Stimulated activated naive CD4-positive, alpha-beta T cell treated with Interleukin-2 at 50 U/mL for 16 hours (primary cell): ENCODE measurements around the gene ARMC9.

Experiments used
- DNase-seq: peaks from one replicate; lab custom pipeline; 2025; lab: John Stamatoyannopoulos, UW

The ARMC9 gene

DNA sequence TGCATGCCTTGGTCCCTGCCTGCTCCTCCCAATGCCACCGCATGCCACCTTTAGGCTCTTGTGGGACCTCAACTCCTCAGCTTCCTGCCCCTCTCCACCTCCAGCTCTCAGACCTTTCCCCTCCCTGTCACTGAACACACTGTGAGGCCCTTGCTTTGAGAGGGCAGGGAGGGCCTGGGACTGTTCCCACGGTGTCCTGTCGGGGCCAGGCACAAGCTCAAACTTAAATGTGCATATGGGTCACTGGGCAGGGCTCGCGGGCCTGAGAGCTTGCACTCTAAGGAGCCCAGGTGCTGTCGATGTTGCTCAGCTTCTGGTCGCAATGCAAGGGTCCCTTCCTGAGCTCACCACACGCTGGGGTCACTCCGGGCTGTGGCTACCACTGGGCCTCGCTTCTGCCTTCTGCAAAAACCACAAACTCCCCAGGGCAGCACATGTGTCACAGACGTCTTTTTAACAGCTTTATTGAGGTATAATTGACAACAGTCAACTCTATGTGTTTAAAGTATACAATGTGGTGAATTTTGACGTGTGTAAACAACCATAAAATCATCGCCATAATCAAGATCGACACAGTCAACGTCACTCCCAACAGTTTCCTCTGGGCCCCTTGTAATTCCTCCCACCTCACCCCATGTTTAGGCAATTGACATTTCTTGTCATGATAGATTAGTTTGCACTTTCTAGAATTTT lies 185.1 kb downstream of the ARMC9 start:
- DNase-seq, result no peak

DNA sequence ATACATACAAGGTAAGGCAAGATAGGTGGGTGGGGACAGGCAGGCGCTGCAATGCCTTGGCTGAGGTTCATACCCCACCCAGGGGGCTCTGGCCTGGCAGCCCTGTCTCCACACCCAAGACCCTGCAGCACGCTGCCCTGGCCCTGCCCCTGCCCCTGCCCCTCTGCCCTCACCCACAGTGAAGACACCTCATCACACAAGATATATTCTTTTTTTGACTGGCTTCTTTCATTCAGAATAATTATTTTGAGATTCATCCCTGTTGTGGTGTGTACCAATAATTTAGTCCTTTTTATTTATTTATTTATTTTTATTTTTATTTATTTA lies 185.6 kb downstream of the ARMC9 start:
- DNase-seq, result no peak

DNA sequence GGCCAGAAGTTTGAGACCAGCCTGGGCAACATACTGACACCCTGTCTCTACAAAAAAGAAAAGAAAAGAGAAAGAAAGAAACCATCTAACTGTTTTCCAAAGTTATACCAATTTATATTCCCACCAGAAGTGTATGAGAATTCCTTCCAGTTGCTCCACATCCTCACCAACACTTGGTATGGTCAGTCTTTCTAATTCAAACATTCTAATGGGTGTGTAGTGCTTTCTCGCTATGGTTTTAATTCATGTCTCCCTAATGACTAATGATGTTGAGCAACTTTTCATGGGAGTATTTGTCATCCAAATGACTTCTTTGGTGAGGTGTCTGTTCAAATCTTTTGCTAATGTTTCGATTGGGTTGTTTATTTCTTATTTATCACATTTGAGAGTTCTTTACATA lies 186.5 kb downstream of the ARMC9 start:
- DNase-seq, result no peak

DNA sequence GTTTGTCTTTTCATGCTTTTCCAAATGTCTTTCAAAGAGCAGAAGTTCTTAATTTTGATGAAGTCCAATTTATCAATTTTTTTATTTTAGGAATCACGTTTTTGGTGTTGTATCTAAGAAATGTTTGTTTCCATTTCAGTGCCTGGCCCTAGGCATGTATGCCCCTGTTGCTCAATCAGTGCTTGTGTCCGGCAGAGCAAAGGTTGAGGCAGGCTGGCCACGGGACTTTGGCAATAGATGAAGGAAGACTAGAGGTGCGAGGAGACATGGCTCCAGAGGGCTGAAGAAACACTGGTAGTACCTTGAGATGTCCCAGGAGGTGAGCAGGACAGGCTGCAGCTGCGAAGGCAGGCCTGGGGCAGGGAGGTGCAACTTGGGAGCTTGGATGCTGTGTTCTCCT lies 187.0 kb downstream of the ARMC9 start:
- no peak for DNase-seq

DNA sequence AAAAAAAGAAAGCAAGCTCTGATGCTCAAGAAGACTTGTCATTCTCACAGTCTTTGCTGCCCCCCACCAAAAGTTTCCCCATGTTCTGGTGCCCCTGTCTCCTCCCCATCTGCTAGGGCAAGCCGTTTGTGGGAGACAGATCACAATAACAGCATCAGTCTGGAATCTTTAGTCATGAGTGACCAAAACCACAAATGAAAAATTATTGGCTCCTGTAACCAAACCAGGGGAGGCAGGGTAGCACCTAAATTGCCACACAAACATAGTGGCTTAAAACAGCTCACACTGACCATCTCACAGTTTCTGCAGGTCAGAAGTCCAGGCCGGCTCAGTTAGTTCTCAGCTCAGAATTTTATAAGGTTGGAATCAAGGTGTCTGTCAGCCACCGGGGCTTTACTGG lies 188.0 kb downstream of the ARMC9 start:
- DNase-seq, result no peak

DNA sequence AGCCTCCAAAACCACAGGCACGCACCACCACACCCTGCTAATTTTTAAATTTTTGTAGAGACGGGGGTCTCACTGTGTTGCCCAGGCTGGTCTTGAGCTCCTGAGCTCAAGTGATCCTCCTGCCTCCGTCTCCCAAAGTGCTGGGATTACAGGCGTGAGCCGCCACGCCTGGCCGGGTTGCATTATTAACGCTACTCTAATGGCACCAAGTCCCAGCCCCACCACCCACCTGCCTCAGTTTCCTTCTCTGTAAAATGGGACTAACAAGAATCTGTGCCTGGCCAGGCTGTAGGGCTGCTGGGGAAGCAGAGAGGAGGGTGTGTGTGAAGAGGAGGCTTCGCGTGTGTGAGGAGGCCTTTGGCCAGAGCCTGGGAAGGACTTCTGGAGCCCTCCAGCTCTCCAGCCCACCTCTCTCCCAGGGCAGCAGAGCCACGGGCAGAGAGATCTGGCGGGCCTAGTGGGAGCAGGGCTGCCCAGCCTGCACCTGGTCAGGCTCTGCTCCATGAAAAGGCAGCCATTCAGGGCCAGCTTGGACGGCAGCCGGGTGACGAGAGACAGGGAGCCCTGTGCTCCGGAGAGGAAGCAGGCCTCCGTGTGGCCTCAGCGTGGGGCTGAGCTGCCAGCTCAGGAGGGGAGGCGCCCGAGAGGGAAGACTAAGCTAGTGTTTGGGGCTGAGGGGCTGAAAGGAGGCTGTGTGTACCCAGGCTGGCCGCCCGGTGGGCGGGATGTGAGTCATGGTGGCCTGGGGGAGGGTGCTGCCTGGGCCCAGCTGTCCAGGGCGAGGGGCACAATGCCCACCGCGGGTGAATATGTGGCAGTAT lies 189.7 kb downstream of the ARMC9 start:
- DNase-seq, result no peak

DNA sequence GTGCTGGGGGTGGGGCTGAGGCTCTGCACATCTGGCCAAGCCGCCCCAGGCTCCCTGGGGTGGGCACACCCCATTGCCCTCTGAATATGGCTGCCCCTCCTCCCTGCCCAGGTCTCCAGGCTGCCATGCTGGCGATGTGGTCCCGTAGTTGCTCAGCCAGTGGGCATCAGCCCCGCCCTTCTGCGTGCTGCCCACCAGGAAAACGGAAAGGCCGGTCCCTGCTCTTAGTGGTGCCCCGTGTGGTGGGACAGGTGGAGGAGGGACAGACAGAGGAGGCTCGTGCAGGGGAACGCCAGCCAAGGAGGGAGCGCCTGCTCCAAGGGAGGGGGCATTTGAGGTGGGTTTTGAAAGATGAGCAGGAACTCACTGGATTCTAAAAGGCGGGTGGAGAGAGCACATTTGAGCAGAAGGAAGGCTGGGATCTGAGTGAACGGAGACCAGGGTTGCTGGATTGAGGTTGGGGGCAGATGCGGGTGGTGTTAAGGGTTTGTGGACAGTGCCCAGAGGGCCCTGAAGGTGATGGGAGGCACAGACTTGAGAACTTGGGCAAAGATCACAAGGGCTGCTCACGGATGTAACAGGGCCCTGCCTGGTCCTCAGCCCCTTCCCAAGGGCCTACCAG lies 190.4 kb downstream of the ARMC9 start:
- DNase-seq, result no peak

DNA sequence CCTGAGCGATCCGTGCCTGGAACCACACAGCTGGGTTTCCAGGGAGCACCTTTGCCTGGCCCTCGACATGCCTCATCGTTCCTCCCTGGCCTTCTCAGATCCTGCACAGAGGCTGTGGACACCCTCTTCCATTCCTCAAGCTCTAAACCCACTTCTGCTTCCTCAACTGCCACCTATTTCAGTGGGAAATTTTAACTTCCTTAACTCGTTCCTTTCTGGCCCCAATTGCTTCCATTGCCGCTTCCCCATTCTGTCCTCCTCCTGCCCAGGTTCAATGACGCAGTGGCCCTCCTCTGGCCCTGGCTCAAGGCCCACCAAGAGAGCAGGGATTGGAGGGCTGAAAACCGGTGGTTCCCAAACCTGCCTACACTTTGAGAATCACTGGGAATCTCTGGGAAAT lies 192.2 kb downstream of the ARMC9 start:
- no peak for DNase-seq

DNA sequence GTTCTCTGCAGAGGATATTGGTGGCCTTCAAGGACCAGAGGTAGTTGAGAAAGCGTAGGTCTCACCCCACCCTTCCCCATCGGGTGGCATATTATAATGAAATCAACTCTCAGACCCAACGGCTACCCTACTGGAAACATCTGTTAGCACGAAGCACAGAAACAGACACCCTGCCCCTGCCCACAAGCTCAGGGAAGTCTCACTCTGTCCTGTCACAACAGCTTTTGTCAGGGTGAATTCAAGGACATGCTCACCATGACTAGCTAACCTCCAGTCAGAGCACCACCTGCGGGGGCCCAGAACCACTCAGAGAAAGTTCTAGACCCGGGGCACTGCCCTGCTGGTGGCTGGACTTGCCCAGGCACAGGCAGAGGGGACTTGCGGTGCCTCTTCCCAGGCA lies 193.6 kb downstream of the ARMC9 start:
- no peak for DNase-seq

DNA sequence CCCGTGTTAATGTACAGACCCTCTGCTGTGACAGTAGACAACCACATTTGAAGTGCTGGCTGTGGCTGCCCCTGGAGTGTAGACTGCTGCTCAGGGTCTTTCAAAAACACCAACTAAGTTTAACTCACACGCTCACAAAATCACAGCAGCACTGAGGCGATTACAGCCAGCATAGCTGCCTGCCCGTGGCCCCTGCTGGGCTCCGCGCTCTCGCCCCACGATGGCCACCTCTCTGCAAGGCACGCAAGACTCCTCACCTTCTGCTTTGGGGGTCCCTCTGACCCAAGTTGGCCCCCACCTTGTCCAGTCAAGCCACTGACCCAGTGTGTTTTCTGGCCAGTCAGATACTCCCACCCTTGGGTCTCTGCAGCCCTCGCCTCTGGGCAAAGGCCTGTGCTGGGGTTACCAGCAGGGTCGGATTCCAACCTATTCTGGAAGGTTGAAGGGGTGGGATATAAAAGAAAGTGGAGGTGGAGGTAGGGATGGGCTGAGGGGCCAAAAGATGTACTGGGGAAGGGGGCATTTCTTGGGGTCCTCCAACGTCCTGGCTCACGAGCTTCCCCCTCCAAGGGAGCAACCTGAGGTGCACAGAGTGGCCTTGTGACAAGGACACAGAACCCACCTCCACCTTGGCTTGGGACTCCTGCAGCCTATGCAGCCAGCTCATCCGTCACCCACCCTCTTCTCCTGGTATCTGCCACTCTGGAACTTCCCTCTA lies 194.2 kb downstream of the ARMC9 start:
- DNase-seq, result no peak

DNA sequence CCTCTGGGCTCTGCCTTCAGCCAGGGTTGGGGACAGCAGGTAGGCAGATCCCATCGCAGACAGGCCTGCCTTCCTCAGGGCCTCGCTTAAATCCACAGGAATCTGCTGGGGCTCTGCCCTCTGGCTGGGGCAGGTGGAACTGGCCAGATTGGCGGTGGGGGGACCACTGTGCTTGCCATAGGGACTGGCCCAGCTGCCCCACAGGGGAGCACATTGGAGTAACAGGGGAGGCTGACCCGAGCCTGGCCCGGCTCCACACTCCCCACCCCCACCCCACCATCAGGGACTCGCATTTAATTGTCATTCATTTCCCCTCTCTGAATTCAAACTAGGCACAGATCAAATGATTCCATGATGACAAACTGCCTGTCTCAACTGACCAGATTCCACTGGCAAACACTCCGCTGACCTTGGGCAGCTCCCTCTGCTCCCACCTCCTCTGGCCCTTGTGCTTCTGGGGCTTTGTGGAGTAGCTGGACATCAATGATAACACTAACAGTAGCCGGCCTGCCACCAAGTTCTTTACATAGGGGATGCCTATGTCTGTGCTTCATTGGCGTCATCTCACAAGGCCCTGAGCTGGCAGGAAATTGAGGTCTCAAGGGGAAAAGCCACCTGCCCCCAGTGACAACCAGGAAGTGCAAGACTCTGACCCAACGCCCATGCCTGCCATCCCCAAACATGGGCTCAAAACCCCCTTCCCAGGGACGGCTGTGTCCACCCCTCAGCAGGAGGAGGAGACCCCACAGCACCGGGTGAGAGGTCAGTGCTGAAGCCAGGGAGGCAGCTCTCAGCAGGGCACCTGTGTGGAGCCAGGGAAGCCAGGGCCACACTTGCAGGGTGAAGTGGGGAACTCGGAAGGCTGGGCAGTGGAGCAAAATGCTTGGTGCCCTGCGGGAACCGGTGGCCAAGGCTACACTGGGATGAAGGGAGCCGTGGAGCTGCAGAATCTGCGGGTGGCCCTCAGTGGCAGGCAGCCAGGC lies 195.0 kb downstream of the ARMC9 start:
- no peak for DNase-seq

DNA sequence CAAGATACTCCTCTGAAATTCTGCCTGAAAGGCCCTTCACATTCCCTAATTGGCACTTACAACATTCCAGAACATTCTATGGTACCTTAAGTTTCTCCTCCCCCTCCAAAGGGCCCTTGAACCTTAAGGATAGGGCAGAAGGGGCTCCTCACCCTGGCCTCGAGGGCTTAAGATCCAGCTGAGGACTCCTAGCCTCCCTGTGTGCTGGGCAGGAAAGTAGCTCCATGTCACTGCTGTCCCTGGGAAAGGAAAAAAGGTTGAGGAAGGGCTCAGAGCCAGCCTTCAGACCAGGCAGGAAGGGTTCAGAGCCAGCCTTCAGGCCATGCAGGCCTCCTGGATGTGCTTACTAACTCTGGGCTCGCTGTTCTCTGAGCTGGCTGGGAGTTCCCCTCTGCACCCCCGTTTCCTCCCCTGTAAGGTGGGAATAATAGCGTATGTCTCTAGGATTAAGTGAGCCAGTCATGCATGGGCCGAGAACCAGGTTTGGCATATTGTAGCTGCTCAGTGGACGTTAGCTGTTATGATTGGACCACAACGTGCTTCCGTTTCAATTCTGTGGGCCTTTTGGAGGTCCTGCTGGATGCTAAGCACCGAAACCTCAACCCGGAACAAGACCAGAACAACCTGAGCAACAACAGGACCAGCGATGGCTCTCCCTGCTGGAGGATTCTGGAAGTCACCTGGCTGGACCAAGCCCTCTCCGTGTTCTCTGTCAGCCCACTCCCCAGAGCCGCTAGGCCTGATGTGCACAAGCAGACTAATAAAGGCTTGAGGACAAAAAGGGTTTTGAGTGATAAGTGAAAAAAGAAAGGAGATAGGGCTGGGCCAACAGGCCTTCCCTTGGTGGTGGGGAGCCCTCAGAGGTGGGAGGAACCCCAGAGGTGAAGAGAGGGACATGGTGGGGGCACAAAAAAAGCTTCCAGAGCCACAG lies 196.0 kb downstream of the ARMC9 start:
- no peak for DNase-seq

DNA sequence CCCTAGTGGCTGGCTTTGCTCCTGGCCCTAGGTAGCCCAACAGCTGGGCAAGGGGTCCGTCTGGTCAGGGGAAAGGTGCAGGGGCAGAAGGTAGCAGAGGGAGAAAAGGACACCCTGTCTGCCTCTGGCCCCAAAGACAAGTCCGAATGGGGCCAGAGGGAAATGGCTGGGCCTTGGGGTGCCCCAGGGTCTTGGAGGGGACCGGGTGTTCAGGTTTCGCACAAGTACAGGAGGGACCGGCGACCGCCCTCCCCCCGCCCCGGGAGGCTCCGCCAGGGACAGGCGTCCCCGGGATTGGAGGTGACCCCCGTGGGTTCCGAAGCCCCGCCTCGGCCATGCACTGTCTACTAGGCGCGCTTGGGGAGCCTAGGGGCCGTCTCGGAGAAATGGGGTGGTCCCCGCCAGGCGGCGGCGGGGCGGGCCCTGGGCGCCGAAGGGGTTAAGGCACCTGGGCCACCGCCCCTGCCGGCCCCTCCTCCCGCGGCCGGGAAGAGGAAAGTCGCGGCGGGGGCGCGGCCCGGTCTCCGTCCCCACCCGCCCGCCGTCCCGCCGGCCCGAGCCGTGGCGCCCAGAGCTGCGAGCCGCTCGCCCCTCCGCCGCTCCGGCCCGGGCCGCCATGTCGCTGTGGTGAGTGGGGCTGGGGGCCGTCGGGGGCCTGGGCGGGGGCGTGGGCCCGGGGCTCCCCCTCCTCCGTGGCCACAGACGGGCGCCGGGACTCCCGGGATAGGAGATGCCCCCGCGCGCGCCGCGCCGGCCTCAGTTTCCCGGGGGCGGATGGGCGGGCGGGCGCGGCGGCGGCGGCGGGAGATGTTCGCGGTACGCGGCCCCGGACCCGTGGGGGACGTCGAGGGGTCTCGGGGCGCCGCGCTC lies 197.0 kb downstream of the ARMC9 start, which contains the start of gene B3GNT7:
Gene B3GNT7 (plus strand): TSS at position 523 of the 870 bp plus-strand sequence. CDS start 94 bp downstream, at position 617.
- DNase-seq, result no peak

DNA sequence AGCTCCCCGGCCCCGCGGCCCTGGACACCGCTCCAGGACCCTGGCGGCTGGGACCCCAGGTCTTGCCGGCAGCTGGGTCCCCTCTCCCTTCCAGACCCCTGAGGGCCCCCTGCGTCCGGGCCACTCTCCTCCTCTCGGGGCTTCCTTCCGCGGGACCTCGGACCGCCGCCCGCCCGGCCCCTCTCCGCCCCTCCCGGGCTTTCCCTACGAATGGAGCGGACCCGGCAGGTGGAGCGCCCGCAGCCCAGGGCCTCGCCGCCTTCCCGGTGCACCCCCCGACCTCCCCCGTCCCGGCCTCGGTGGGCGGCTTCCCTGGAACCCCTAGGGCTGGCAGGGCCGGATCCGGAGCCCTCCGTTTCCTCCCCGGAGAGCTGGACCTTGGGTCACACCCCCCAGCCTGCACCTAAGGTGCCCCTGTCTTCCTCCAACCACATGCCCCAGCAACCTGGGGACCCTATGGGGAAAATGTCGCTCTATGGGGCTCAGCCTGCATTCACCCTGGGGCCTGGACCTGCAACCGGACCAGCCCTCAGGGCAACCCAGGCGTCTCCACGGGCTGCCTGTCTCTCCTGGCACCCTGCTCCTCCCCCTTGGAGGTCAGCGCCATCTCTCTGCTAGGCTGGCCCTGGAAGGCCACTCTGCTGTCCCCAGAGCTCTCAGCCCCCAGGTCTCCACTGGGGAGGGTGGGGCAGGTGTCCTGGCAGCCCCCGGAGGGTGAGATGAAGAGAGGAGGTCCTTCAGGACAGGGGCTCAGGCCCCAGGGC lies 197.8 kb downstream of the ARMC9 start:
- no peak for DNase-seq

DNA sequence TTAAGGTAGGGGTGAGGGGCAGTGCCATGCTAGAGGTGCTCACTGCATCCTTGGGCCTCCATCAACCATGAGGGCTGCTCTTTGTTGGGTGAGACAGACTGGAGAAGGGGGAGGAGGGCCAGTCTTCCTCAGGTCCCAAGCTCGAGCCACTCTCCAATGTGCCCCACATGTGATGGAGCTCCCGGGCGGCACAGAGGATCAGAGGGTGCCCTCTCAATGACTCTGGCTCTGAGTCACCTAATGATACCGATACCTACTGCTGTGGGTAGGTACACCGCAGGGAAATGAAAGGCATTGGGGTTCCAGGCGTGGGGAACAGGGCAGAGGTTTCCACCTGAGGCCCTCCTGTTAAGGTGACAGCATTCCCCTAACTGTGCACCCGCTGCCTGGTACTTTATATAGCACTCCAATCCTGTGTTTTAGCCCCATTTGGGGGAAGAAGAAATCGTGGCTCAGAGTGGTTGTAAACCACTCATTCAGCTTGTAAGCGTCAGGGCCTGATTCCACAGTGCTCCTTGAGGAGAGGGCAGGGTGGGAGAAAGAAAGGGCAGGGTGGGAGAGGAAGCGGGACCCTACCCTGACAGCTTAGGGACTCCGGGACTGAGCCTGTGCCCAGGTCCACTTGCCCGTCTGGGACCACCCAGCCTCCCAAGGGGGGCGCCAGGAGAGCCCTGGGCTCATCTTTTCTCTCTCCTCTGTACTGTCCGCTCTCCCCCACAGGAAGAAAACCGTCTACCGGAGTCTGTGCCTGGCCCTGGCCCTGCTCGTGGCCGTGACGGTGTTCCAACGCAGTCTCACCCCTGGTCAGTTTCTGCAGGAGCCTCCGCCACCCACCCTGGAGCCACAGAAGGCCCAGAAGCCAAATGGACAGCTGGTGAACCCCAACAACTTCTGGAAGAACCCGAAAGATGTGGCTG lies 198.8 kb downstream of the ARMC9 start:
- DNase-seq, result peak; percentile 33

DNA sequence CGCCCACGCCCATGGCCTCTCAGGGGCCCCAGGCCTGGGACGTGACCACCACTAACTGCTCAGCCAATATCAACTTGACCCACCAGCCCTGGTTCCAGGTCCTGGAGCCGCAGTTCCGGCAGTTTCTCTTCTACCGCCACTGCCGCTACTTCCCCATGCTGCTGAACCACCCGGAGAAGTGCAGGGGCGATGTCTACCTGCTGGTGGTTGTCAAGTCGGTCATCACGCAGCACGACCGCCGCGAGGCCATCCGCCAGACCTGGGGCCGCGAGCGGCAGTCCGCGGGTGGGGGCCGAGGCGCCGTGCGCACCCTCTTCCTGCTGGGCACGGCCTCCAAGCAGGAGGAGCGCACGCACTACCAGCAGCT lies 199.5 kb downstream of the ARMC9 start:
- DNase-seq, result no peak

DNA sequence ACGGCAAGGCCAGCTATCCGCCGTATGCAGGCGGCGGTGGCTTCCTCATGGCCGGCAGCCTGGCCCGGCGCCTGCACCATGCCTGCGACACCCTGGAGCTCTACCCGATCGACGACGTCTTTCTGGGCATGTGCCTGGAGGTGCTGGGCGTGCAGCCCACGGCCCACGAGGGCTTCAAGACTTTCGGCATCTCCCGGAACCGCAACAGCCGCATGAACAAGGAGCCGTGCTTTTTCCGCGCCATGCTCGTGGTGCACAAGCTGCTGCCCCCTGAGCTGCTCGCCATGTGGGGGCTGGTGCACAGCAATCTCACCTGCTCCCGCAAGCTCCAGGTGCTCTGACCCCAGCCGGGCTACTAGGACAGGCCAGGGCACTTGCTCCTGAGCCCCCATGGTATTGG lies 200.2 kb downstream of the ARMC9 start:
- DNase-seq, result no peak
